Activated CD4-positive, alpha-beta T cell treated with anti-CD3 and anti-CD28 coated beads, Interleukin-2, amount 50 U/mL, for 1 hour (primary cell): Measurements from ENCODE around the gene ARID3C.

Experiments
- DNase-seq: peaks from one replicate; pipeline ENCODE4 v3.0.0-alpha.2; 2020

ARID3C gene

GRCh38 chr9:34627716-34628655 is 880 bp downstream of the ARID3C start:
- no peak for DNase-seq

GRCh38 chr9:34625186-34625486 is 3.7 kb downstream of the ARID3C start:
- DNase-seq: no peak

- no peak for DNase-seq
These were observed 4.2 kb downstream of the ARID3C start for GRCh38 chr9:34624475-34625185.

DNA sequence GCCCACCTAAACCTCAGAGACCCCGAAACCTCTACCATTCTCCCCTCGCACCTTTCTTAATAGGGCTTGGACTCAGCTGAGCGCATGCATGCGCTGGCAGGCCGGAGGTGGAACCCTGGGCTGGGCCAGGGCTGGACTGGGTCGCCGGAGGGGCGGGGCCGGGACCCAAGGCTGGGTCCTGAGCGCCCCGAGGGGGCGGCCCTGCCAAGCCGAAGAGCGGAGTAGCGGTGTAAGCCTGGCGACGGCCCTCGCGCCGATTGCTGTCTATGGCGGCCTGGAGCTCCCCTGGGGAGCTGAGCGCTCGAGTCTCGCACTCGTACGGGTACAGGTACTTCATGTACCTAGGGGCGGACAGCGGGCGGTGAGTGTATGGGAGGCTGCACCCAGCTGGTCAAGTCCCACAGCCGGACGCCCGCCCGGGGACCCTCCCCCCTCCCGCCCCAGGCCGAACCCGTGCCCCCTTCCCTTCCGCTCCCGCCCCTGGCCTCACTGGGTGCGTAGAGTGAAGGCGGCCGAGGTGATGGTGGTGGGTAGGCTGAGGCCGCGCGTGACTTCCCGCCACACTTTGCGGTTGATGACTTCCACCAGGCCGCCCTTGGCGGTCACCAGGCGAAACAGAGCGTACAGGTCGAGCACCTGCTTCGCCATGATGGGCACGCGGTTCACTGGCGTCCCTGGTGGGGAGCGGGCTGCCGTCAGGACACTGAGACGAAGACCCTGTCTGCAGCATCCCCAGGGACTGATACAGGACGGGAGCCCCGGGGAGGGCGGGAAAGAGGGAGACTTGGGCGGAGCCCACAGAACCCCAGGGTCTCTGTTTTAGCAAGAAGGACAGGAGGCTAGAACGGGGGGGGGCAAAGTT is 5.3 kb downstream of the ARID3C start:
- peak; percentile 18 for DNase-seq

GRCh38 chr9:34620061-34620994 is 8.5 kb downstream of the ARID3C start, which contains the start of gene DCTN3:
Gene DCTN3, minus strand, starts transcription at chr9:34620495. Its CDS starts 31 bp downstream, at chr9:34620464.
- peak; percentile 88 for DNase-seq

- DNase-seq: no peak
These were observed 13.7 kb downstream of the ARID3C start for GRCh38 chr9:34615132-34615531.

DNA sequence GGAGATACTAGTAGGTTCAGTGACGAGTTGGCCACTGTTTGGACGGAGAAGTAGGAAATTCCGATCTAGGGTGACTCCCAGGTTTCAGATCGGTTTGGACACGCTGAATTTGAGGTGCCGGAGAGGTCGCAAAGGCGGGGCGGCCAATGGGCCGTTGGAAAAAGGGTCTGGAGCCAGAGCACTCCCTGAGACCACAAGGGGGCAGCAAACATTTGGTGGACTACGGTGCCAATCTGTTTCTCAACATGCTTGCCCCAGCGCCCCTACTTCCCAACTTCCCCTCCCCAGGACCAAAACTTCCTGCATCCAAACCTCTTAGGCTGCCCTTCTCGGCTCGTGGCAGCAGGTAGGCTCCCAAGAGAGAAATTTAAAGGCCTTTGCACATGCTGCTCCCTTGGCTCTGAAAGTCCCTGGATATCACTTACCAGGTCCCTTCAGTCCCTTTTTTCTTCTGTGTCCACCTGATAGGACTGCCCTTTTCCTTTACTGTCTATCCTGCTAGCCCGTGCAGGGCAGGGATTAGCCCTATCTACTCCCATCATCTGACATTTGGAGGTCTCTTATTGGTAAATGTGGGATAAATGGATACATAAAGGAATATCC is 16.0 kb downstream of the ARID3C start:
- peak; percentile 60 for DNase-seq

- DNase-seq: peak; percentile 74
These were observed 16.8 kb downstream of the ARID3C start, which contains the start of gene RPP25L for GRCh38 chr9:34611811-34612787. Gene RPP25L, minus strand, starts transcription at chr9:34612097. Its CDS starts 801 bp downstream, at chr9:34611296.

DNA sequence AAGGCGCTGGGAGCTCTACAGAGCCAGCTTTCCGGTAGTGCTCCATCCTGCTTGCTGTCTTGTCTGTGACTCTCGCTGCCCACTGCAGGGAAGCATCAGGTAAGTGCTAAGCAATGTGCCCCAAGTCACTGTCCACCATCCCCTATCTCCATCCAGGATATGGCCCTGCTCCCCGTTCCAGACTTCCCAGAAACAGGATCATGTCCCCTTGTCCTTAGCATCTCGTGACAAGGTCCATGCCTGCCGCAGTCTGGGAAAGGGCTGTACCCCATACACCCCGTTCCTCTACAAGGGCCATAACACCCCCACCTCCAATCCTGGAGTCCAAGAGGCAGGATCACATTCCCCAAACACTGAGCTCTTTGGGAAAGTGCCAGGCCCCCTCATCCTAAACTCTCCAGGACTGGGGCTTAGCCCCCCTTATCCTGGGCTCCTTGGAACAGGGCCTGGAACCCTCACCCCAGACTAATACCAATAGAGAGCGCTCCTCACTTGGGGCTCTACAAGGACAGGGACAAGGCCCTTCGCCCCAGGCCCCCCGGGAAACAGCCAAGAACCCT is 17.5 kb downstream of the ARID3C start:
- no peak for DNase-seq

DNA sequence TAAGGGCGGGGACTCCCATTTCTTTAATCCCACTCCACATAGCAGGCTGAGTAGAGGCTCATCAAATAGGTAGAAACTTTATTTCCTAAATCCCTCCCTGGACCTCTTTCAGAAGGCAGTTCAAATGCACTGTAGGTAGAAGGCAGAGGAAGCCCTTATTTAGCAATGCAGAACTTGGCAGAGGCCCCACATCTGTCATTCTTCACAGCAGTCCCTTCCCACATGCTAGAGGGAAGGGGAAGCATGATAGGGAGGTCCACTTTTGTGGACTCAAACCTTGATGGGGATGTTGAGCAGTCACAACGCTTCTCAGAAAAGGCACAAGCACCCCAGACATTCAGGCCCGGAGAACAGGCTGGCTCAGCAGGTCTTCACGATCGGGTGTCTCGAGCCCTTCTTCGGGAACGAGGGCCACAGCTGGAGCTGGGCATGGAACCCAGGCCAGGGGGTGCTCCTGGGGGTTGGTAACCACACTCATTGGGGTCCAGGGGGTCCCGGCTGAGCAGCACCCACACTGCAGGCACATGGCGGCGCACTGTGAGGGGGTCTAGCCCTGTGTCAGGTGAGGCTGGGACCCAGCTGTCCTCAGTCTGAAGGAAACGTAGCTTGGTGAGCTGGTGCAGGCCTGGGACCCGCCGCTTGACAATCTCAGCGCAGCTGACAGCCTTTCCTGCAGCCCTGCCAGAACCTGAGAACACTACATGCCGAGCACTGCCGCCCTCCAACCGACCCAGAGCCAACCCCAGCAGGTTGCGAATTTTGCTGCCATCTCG is 18.2 kb downstream of the ARID3C start:
- DNase-seq: no peak

GRCh38 chr9:34607331-34607730 is 21.5 kb downstream of the ARID3C start:
- DNase-seq: no peak

DNA sequence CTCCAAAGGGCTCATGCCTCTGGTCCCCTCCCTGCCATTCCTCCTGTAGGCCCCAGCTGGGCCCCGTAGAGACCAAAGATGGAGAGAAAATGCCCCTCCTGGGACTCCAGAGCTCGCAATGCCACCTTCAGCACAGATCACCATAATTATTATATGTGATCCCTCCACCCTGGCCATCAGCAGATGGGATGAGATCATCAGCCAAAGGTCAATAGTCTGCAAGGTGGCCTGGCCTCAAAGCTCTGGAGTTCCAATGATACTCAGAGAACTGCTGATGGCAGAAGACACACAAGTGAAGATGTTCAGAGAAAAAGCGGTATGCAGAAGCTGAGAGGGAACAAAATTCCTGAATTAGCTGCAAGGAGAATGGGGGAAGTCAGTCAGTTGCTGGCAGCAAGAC is 22.0 kb downstream of the ARID3C start:
- no peak for DNase-seq

DNA sequence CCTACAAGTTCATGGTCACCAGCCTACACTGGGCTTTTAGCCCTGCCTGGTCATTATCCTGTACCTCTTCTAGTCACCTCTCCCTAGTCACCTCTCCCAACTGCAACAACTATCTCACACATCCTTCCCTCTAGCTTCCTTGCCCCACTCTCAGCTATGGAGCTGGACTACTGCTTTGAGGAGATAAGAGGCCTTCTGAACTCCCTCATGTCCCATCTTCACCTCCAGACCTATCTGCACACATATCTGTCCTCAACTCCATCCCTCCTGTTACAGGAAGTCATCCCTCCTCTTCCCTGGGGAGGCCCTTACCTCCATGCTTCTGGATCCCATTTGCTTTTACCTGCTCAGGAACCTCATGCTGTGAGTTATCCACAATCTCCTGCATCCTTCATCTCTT is 22.7 kb downstream of the ARID3C start:
- no peak for DNase-seq

GRCh38 chr9:34603610-34604231 is 25.1 kb downstream of the ARID3C start:
- DNase-seq: peak; percentile 82

- DNase-seq: no peak
These were observed 26.8 kb downstream of the ARID3C start for GRCh38 chr9:34601937-34602573.

- no peak for DNase-seq
These were observed 28.0 kb downstream of the ARID3C start for GRCh38 chr9:34600908-34601307.

GRCh38 chr9:34599546-34599945 is 29.3 kb downstream of the ARID3C start:
- DNase-seq: no peak

DNA sequence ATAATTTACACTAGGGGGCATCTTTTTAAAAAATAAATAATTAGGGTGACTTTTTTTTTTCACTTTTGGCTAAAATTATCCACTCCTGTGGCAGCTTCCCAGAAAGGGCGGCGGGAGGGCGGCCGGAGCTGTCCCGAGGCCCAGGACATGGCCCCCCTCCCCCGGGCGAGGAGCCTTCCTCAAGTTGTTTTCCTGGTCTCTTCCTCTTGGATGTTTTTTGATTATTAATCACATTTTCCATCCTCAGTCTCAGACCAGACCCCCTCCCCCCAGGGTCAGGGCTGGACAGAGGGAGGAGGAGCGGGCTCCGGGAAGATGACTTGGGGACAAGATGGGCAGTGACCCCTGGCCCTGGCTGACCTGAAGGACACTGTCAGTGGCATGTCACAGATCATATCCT is 34.7 kb downstream of the ARID3C start:
- no peak for DNase-seq
